ENCODE data around the gene PHF2. TPM values are rescaled to one million over a fixed set of nuclear protein-coding genes. Genes with fewer than 3 reads are reported as not detected.

The PHF2 gene
- total RNA-seq, 1 experiment from 2014 or later, result 10.3 TPM

- Histone ChIP-seq H3K4me3 (ENCODE audit: low read depth, low read length) (no peak overlapping the region), H3K36me3 (ENCODE audit: control insufficient read depth, insufficient read depth, low read length) (no peaks in the 10 kb centered on the region), H3K4me1 (no peaks in the 10 kb centered on the region), H3K9me3 (no peaks in the 10 kb centered on the region), H3K27me3 (replicated peaks; ENCODE audit: control insufficient read depth, insufficient read depth, low read length) (no peaks in the 10 kb centered on the region)
- ChIA-PET POLR2A (no interaction called here), CTCF (no interaction called here)
- Mint-ChIP-seq H3K4me1 (ENCODE audit: low read depth, unreplicated experiment) (no peaks in the 10 kb centered on the region), H3K36me3 (ENCODE audit: insufficient read depth, unreplicated experiment) (no peaks in the 10 kb centered on the region), H3K27me3 (ENCODE audit: insufficient read depth, unreplicated experiment) (no peaks in the 10 kb centered on the region), H3K4me3 (ENCODE audit: unreplicated experiment) (no peak overlapping the region), H3K9me3 (ENCODE audit: unreplicated experiment) (no peaks in the 10 kb centered on the region), H3K27ac (ENCODE audit: unreplicated experiment) (no peak overlapping the region)
- DNase-seq, result no peak
- no TSS peak for BruUV-seq (replicated peaks)
- intact Hi-C loops (cut with micrococcal nuclease; ENCODE audit: unreplicated experiment), result no loop called here
- TF ChIP-seq CTCF (IDR thresholded peaks at IDR 0.05; ENCODE audit: insufficient read depth in 1 of 2, low read depth in 1 of 2, low read length in 1 of 2, severe bottlenecking in 1 of 2, unreplicated experiment in 1 of 2), result no peak
Observed at GRCh38 chr9:93624977-93625376, 48.6 kb downstream of the PHF2 start.

- Mint-ChIP-seq H3K4me1 (ENCODE audit: low read depth, unreplicated experiment) (no peaks in the 10 kb centered on the region), H3K27me3 (ENCODE audit: insufficient read depth, unreplicated experiment) (no peaks in the 10 kb centered on the region), H3K27ac (ENCODE audit: unreplicated experiment) (no peak overlapping the region), H3K4me3 (ENCODE audit: unreplicated experiment) (no peak overlapping the region), H3K36me3 (ENCODE audit: insufficient read depth, unreplicated experiment) (no peaks in the 10 kb centered on the region), H3K9me3 (ENCODE audit: unreplicated experiment) (no peaks in the 10 kb centered on the region)
- TF ChIP-seq CTCF (IDR thresholded peaks at IDR 0.05; ENCODE audit: insufficient read depth in 1 of 2, low read depth in 1 of 2, low read length in 1 of 2, severe bottlenecking in 1 of 2, unreplicated experiment in 1 of 2), result no peak
- Histone ChIP-seq H3K4me3 (ENCODE audit: low read depth, low read length) (no peak overlapping the region), H3K36me3 (ENCODE audit: control insufficient read depth, insufficient read depth, low read length) (no peaks in the 10 kb centered on the region), H3K4me1 (no peaks in the 10 kb centered on the region), H3K27me3 (replicated peaks; ENCODE audit: control insufficient read depth, insufficient read depth, low read length) (no peaks in the 10 kb centered on the region), H3K9me3 (no peaks in the 10 kb centered on the region)
- DNase-seq, result no peak
- no TSS peak for BruUV-seq (replicated peaks)
- ChIA-PET CTCF (no interaction called here), POLR2A (no interaction called here)
- intact Hi-C loops (cut with micrococcal nuclease; ENCODE audit: unreplicated experiment), result no loop called here
Observed at GRCh38 chr9:93629920-93630319, 53.5 kb downstream of the PHF2 start.

GRCh38 chr9:93630806-93631411, 54.5 kb downstream of the PHF2 start:
- Mint-ChIP-seq H3K36me3 (ENCODE audit: insufficient read depth, unreplicated experiment) (peaks cover 6% of the 10 kb centered on the region), H3K4me1 (ENCODE audit: low read depth, unreplicated experiment) (no peaks in the 10 kb centered on the region), H3K4me3 (ENCODE audit: unreplicated experiment) (no peak overlapping the region), H3K27me3 (ENCODE audit: insufficient read depth, unreplicated experiment) (no peaks in the 10 kb centered on the region), H3K27ac (ENCODE audit: unreplicated experiment) (no peak overlapping the region), H3K9me3 (ENCODE audit: unreplicated experiment) (no peaks in the 10 kb centered on the region)
- Histone ChIP-seq H3K4me1 (no peaks in the 10 kb centered on the region), H3K9me3 (no peaks in the 10 kb centered on the region), H3K4me3 (ENCODE audit: low read depth, low read length) (no peak overlapping the region), H3K27me3 (replicated peaks; ENCODE audit: control insufficient read depth, insufficient read depth, low read length) (no peaks in the 10 kb centered on the region), H3K36me3 (ENCODE audit: control insufficient read depth, insufficient read depth, low read length) (no peaks in the 10 kb centered on the region)
- intact Hi-C loops (cut with micrococcal nuclease; ENCODE audit: unreplicated experiment), result no loop called here
- POLR2A ChIA-PET, result no interaction called here
- CTCF ChIA-PET, result no interaction called here
- BruUV-seq (replicated peaks), result no TSS peak
- DNase-seq, result no peak
- no peak for TF ChIP-seq CTCF (IDR thresholded peaks at IDR 0.05; ENCODE audit: insufficient read depth in 1 of 2, low read depth in 1 of 2, low read length in 1 of 2, severe bottlenecking in 1 of 2, unreplicated experiment in 1 of 2)
